Right hindlimb (tissue), 1 donor: ENCODE measurements around the gene FBXW10.
"Not testable (repeated sequence)": the region's sequence is repeated elsewhere in the genome, so short reads cannot be mapped to it uniquely, and the experiment has no call there.

Source experiments
- DNase-seq: peaks from one replicate; pipeline ENCODE4 v3.0.0-alpha.2; 2018

The FBXW10 gene

GRCh38 chr17:18755969-18756368, 12.1 kb downstream of the FBXW10 start:
- DNase-seq = not testable (repeated sequence)

- DNase-seq = not testable (repeated sequence)
These were observed 13.7 kb downstream of the FBXW10 start for GRCh38 chr17:18757368-18758044.

- DNase-seq = not testable (repeated sequence)
These were observed 14.5 kb downstream of the FBXW10 start for GRCh38 chr17:18758344-18758743.

- DNase-seq = not testable (repeated sequence)
These were observed 16.4 kb downstream of the FBXW10 start for GRCh38 chr17:18760221-18760620.

- DNase-seq = not testable (repeated sequence)
These were observed 26.7 kb downstream of the FBXW10 start for GRCh38 chr17:18770572-18770971.

GRCh38 chr17:18771066-18771465, 27.2 kb downstream of the FBXW10 start:
- DNase-seq = not testable (repeated sequence)

GRCh38 chr17:18772471-18772870, 28.6 kb downstream of the FBXW10 start:
- DNase-seq = no peak

GRCh38 chr17:18780991-18781718, 37.3 kb downstream of the FBXW10 start, which contains the start of gene TVP23B:
TVP23B (plus strand) TSS chr17:18781183; CDS start chr17:18781294, 111 bp downstream.
- DNase-seq = peak; percentile 98

- DNase-seq = not testable (repeated sequence)
These were observed 38.0 kb downstream of the FBXW10 start for GRCh38 chr17:18781805-18782204.

- not testable (repeated sequence) for DNase-seq
These were observed 42.1 kb downstream of the FBXW10 start for GRCh38 chr17:18785933-18786332.

- not testable (repeated sequence) for DNase-seq
These were observed 43.0 kb downstream of the FBXW10 start for GRCh38 chr17:18786890-18787289.

GRCh38 chr17:18791402-18791801, 47.5 kb downstream of the FBXW10 start:
- DNase-seq = not testable (repeated sequence)

GRCh38 chr17:18794841-18795240, 51.0 kb downstream of the FBXW10 start:
- not testable (repeated sequence) for DNase-seq

GRCh38 chr17:18796887-18797286, 53.0 kb downstream of the FBXW10 start:
- not testable (repeated sequence) for DNase-seq

GRCh38 chr17:18803458-18804245, 59.8 kb downstream of the FBXW10 start:
- DNase-seq = not testable (repeated sequence)

- DNase-seq = not testable (repeated sequence)
These were observed 72.1 kb downstream of the FBXW10 start for GRCh38 chr17:18815924-18816323.

GRCh38 chr17:18816489-18817371, 72.9 kb downstream of the FBXW10 start:
- peak; percentile 28 for DNase-seq

- DNase-seq = not testable (repeated sequence)
These were observed 77.6 kb downstream of the FBXW10 start for GRCh38 chr17:18821430-18821829.

- not testable (repeated sequence) for DNase-seq
These were observed 83.8 kb downstream of the FBXW10 start for GRCh38 chr17:18827613-18828012.
